HG03139 (cell line): ENCODE data around the gene BRWD1.
"Not testable (repeated sequence)": the region's sequence is repeated elsewhere in the genome, so short reads cannot be mapped to it uniquely, and the experiment has no call there.

ENCODE experiments used
- ATAC-seq: cut with Tn5 transposase; IDR thresholded peaks from one replicate; pipeline ENCODE4 v1.9.1; 2021; ENCODE audit not compliant: unreplicated experiment

Gene BRWD1

DNA sequence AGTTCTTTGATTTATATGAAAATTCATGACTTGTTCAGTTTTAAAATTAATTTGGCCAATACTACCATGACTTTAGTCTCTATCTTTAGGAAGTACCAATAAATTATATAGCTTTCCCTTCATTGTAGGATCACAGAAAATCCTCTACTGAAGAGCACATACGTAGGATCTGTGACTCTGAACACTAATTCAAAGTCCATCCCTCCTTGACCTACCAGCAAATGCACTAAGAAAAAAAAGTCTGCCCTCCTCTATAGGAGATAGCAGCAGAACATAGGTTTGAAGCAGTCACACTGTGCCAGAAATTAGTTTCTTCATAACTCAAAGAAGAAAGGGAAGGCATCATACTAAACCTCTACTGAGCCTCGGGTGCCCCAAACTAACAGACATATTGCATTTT is 16.5 kb downstream of the BRWD1 start:
- ATAC-seq: no peak

DNA sequence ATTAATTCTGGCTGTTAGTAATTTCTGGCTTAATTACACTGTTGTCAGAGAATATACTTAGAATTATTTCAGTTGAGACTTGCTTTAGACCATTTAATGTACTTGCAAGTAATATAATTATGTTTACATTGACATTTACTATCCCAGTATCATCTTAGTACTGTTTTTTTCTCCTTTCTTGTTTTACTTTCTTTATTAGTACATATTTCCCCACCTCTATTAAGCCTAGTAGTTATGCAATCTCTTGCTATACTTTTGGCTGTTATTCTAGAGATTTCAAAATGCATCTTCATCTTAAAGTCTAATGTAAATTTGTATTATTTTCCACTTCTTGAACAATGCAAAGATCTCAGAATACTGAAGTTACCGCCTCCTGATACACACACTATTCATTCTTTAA is 24.4 kb downstream of the BRWD1 start:
- ATAC-seq: no peak

DNA sequence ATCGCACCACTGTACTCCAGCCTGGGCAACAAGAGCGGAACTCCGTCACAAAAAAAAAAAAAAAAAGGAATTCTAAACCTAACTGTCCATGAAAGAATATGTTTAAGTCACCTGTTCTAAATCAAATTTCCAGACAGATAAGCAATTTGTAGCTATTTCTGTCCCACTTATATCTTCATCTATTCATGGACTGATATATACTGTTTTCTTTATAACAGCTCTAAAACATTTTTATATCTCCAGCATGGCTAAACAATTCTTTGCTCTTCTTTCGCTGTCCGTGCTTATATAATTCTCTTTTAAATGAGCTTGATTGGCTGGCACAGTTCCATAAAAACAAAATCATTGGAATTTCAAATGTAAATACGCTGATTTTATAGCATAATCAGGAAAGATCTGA is 30.5 kb downstream of the BRWD1 start:
- no peak for ATAC-seq

DNA sequence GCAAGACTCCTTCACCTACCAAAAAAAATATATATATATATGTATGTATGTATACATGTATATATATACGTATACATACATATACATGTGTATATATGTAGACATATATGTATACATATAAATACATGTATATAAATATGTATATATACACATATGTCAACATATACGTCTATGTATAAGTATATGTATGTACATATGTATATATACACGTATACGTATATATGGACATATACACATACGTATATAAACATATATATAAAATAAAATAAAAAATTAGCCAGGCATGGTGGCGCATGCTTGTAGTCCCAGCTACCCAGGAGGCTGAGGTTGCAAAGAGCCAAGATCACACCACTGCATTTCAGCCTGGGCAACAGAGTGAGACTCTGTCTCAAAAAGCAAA is 31.6 kb downstream of the BRWD1 start:
- no peak for ATAC-seq

DNA sequence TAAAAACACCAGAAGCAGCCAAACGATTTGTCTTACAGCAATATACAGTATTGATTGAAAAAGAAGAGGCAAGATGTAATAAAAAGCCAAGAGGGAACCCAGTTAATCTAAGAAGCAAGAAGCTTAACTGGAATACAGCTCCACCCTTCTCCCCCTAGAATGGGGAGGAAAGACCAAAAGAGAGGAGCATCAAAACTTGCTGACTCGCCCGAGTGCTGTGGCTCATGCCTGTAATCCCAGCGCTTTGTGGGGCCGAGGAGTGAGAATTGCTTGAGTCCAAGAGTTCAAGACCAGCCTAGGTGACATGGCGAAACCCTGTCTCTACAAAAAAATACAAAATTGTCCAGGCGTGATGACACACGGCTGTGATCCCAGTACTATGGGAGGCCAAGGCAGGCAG is 32.2 kb downstream of the BRWD1 start:
- ATAC-seq: no peak

DNA sequence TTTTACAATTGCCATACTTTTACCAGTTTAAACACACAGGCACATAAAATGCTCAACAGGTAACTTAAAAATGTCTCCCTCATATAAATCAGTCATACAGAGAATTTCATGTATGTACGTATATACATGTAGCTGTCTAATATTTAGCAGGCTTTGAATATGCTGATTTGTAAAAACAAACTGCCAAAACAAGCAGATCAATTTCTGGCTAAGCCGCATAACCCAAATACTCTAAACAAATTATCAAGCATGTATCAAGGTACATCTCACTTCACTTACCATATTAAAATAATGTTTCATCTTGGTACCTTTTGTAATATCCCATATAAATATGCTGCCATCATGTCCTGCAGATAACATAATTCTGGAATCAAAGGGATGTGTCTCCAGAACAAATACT is 43.8 kb downstream of the BRWD1 start:
- no peak for ATAC-seq

DNA sequence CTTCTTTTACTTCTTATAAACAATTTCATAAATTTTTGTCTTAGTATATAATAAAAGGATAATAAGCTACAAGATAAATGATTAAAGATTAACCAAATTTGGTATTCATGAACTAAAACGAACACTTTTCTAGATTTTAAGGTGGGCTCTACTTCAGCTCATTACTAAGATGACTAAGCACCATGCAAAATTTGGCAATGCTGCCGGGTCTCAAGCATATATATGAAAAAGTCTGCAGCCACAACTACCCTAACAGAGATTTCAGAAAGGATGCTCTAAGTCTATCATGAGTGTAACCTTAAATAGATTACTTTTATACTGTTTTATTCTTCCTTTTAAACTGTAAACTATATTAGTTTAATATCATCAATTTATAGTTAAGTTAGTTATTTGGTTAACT is 47.8 kb downstream of the BRWD1 start:
- ATAC-seq: no peak

DNA sequence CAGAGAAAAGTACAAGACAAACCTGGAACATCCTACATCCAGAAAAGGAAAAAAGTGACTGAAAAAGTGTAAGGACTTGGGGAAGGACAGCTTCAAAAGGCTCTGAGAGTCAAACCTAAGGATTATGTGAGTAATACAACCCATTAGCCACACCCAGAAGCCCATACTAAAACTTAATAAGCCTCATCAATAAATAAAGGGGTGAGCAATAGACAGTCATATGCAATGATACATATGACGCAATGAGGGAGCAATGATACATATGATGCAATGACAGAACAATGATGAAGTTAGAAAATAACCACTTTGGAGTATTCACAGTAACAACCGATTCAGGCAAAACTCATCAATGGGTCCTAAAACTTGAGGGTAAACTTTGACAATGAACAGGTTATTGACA is 50.1 kb downstream of the BRWD1 start:
- no peak for ATAC-seq

DNA sequence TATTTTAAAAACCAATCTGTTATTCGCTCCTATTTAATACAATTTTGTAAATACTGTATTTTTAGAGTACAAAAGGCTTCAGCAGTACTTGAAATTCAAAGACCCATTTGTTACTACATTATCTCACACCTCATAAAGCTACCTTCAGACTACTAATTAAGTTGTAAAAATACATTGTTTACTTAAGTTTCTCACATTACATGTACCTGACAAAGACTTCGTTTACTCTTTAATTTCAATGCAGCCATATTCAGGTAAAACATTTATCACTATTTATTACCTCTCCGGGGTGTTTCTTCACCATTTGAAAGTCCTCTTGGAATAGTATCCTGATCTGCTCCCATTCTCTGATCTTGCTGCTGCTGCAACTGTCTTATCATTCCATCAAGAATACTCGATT is 55.2 kb downstream of the BRWD1 start:
- no peak for ATAC-seq

DNA sequence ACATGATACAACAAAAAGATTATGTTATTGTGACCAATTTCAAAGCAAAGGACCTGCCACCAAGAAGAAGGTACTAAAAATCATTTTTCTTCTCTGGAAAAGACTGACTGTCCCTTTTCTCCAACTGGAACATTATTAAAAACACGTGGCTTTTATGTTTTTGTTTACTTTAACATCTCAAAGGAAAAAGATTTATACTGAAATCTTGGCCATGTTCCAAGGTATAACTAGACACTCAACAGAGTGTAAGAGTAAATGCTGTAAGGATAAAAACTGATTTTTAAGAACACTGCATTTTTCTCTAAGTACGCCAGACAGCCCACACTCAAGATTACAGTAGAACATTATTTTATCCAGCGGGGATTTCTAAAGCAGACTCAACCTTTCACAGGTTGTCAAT is 62.1 kb downstream of the BRWD1 start:
- no peak for ATAC-seq

DNA sequence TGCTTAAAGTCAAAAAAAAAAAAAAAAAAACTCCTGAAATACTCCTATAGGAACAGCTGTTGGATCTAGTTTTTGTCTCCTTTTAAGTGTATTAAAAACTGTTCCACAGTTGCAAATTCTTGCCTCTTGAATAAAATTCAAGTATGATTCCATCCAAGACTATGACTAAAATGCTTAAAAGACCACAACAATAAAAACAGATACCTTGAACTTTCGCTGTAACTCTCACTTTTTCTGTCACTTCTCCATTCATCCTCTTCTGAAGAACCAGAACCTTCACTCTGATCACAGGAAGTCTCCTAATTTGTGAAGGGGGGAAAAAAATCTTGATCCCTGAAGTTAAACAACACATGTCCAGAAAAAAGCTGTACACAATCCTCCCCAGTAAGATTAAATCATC is 75.2 kb downstream of the BRWD1 start:
- no peak for ATAC-seq

DNA sequence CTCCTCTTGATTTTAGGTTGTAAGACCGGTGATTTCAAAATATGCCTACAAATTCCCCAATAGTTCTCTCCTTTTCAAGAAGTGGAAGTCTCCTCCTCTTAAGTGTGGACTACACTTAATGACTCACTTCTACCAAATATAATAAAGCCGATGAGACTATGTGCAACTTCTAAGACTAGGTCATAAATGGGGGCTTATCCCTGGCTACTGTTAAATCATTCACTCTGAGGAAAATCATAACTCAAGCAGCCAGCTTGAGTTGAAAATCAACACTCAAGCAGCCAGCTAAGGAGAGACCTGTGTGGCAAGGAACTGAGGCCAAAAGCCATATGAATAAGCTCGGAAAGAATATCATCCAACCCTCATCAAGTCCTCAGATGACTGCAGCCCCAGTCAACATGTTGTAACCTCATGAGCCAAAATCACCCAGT is 80.6 kb downstream of the BRWD1 start:
- ATAC-seq: no peak

DNA sequence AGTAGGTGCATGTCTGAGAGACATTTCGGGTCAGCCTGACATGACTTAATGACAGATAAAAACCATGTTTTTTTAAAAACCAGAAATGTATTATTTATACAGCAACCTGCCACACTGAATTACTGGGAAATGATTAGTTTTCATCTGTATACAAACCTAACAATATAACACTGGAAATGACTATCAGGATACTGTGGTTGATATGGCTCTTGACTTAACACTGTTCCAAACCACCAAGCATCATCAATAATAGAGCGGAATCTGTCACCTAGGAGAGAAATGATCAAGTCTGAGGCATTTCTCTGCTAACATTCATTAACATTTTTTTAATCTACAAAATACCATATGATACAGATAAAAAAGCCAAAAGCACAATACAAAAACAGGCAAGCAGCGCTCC is 88.5 kb downstream of the BRWD1 start:
- no peak for ATAC-seq

DNA sequence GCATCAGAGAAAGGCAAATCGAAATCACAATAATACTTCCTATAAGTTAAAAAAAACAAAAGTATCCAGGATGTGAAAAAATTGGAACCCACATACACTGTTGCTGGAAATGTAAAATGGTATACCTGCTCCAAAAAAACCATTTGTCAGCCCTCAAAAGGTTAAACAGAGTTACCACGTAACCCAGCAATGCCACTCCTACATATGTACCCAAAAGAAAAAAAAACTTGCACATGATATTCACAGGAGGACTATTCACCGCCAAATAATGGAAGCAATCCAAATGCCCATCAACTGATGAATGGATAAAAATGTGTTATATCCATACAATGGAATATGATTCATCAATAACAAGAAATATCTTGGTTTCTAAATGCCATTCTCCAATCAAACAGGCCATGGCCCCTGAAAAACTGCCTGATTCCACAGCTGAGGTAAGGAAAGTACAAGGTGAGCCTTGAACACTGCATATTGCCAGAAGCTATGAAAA is 91.4 kb downstream of the BRWD1 start:
- no peak for ATAC-seq

DNA sequence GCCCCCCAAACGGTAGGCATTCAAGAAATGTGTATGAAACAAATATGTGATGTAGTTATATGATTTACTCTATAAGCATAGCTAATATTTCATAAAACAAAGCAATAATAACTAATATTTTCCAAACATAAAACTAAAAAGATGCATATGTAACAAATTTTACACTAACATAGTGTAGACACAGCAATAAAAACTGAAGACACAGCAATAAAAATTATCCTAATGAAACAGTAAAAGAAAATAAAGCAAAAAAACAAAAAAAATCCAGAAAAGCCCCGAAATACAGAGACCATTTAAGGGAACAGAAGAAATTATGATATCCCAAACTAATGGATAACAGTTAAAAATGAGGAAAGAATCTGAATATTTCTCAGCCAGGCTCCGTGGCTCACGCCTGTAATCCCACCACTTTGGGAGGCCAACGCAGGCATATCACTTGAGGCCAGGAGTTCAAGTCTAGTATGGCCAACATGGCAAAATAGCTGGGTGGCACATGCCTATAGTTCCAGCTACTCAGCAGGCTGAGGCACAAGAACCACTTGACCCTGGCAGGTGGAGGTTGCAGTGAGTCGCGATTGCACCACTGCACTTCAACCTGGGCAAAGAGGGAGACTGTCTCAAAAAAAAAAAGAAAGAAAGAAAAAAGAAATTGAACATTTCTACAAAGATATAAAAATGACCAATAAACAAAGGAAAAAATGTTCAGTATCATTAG is 92.0 kb downstream of the BRWD1 start:
- ATAC-seq: no peak

DNA sequence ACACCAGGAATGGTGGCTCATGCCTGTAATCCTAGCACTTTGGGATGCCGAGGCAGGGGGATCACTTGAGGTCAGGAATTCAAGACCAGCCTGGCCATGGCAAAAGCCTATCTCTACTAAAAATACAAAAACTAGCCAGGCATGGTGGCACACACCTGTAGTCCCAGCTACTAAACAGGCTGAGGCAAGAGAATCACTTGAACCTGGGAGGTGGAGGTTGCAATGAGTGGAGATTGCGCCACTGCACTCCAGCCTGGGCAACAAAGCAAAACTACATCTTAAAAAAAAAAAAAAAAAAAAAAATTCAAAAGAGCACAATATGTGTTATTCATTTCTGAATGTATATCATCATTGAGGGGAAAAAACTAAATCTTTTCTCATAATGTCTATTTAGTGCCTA is 92.6 kb downstream of the BRWD1 start:
- not testable (repeated sequence) for ATAC-seq

DNA sequence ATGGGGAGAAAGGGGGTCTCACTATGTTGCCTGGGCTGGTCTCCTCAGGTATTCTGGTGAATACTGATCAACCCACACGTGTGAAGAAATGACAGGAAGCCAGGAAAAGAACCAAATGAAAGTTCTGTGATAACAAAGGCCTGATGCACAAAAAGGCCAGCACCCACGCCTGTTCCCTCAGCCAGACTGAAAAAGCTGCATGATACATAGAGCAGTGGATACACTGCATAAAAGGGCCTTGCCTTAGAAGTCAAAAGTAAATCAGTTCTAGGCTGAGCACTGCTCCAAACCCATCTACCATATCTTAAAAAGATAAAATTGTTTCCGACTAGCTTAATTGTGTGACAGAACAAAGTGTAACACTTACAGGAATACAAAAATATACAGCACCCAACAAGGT is 93.3 kb downstream of the BRWD1 start:
- no peak for ATAC-seq

DNA sequence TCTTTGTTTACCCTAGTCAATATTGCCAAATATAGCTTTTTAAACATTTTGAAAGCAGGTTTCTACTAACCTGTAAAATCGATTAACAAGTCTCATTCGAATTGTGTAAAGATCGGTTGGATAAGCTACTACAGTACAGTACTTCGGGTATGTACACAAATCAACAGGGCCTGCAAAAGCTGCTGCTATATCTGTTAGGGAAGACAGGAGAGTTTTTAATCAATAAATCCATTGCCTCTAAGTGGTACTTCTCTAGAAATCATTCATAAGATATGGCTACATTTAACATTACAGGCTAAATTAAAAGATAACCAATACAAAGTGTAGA is 95.4 kb downstream of the BRWD1 start:
- no peak for ATAC-seq

DNA sequence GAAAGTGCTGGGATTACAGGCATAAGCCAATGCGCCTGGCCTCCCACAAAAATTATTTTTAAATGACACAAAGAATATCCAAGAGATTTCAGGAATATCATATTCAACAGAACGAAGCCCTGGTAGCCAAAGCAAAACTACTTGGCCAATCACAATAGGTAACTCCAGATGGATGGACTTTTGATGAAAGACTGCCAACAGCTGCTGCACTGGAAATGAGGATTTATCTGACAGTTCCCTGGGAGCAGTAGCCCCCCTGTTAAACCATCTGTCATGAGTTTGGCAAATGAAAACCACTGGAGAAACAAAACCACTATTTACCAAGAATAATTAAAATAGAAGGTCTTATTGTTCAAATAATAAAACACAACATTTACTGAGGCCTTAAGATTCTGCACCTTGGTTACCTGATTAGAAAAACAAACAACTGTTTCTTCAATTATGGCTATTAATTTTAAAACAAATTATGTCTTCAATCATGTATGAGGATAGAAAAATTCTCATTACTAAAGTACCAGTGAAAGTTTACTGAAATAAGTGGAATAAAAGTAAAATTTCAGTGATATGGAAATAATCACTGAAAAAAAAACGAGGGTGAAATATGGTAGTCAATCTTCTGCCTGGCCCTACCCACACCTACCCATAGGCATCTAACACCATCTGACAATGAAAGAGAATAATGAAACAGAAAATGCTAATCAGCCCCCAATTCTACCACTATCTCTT is 95.9 kb downstream of the BRWD1 start:
- no peak for ATAC-seq

DNA sequence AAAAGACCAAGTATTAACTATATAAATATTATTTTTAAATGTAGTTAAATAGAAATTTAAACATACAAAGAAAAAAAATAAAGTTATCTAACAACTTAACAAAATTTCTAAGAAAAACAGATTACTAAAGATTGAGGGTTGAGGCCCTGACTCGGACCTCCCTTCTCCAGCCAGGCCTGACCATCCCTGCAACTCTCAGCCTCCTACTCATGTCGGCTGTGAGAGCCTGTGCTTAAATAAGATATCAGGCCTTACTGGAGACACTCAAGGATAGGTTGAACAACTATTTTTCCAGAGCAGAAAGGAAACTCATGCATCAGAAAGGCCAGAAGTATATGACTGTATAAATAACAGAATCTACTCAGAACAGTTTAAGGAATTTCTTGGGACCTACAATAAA is 97.1 kb downstream of the BRWD1 start:
- no peak for ATAC-seq

DNA sequence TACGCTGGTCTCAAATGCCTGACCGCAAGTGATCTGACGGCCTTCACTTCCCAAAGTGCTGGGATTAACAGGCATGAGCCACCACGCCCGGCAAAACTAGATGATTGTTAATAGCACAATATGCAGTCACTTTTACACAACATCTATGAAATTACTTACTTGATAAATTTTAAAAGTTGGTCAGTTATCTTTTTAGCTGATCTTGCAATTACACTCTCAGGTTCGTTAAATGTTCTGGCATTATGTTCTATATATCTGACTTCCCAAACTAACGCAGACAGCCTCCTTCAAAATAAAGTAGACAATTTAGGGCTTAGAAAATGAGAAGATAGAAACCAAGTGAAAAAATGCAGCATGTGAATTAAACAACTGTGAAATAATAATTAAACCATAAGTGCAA is 98.4 kb downstream of the BRWD1 start:
- ATAC-seq: no peak

DNA sequence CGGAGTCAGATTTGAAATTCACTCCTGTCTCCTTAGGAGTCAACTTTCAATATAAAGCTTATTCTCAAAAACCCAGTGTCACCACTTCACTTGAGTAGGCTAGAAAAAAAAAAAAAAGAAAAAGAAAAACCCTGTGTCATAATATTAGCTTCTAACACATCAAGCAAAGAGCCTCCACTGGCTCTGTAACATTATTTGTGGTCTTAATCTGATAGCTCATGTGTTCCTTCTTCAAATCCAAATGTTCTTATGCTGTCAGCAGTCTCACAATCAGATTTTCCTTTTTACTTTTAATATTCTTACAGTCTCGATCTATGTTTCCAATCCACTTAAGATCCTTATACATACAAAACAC is 104.1 kb downstream of the BRWD1 start:
- no peak for ATAC-seq
